Measurements from ENCODE around the gene TSPEAR. TPM values are rescaled to one million over a fixed set of nuclear protein-coding genes. Genes with fewer than 3 reads are reported as not detected.

TSPEAR gene
- total and polyA plus RNA-seq, 2 donors from 2014 or later, result 0.09 to 0.22 TPM

DNA sequence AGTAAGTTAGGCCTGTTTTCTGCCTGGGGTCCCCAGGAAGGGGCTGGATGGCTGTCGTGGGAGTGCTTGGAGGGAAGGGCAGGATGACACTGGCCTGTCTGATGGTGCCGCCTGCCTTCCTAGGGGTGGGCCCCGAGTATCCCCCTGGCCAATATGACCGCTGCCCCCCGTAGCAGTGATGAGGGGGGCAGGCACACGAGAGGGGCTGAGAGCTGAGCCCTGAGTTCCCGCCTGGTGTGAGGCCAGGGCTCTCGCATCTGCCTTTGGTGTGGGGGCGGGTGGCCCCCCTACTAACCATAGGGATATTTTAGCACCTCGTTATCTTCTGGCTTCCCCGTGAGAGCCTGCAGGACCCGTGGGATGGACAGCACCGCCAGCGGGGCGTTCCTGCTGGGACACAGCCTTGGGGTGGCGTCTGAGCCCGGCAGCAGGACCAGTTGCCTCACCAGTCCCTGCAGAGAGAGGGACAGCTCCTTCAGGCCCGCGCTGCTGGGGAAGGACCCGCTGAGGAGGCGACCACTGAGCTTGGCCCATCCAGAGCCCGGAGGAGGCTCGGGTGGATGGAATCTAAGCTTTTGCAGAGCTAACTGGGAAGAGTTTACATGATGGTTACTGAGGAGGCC is 181.8 kb downstream of the TSPEAR start:
- H3K9me3 ChIP-seq (ENCODE audit: control insufficient read depth in 2 of 3, insufficient read depth in 1 of 3, low read length in 3 of 3), result no peaks in the 10 kb centered on the region
- H3K9ac ChIP-seq (ENCODE audit: low read length in 3 of 3), result no peak overlapping the region
- FAIRE-seq, result no peak
- no peak overlapping the region for H3K4me3 ChIP-seq (ENCODE audit: low read length in 3 of 3)
- no peak overlapping the region for H3K27ac ChIP-seq (ENCODE audit: low read depth in 2 of 2, low read length in 2 of 2)
- no peaks in the 10 kb centered on the region for H3K4me1 ChIP-seq (ENCODE audit: control insufficient read depth in 2 of 3, insufficient read depth in 2 of 3, low read depth in 1 of 3, low read length in 3 of 3)
- intact Hi-C loops (cut with DNase I), result no loop called here
- H3K36me3 ChIP-seq (ENCODE audit: control insufficient read depth in 2 of 3, insufficient read depth in 3 of 3, low read length in 3 of 3), result no peaks in the 10 kb centered on the region
- DNase-seq, result peak in 1 of 5 donors; percentile 60
- no peak for TF ChIP-seq CTCF (IDR thresholded peaks at IDR 0.05; ENCODE audit: borderline replicate concordance, extremely low read depth, insufficient read depth)
- no peaks in the 10 kb centered on the region for H3K27me3 ChIP-seq (ENCODE audit: control insufficient read depth, insufficient read depth, low read length)

DNA sequence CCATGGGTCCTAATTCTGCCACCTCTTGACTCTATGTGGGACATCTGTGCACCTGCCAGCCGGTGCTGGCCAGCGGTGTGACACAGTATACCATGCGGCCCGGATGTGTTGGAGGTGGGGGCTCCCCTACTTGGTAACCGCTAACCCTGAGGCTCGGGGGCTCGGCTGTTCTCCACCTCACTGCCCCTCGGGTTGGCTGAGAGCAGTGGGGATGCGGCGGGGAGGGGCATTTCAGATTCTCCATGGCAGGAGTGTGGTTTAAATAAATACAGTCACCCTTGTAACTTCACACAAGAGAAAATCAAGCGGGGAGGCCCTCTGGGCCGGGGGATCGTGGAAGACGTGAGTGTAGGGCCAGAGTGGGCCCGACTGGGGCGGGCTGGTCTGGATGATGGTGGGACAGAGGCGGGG is 182.4 kb downstream of the TSPEAR start:
- Histone ChIP-seq H3K9me3 (ENCODE audit: control insufficient read depth in 2 of 3, insufficient read depth in 1 of 3, low read length in 3 of 3) (no peaks in the 10 kb centered on the region), H3K4me1 (ENCODE audit: control insufficient read depth in 2 of 3, insufficient read depth in 2 of 3, low read depth in 1 of 3, low read length in 3 of 3) (no peaks in the 10 kb centered on the region), H3K9ac (ENCODE audit: low read length in 3 of 3) (no peak overlapping the region), H3K27me3 (ENCODE audit: control insufficient read depth, insufficient read depth, low read length) (no peaks in the 10 kb centered on the region), H3K27ac (ENCODE audit: low read depth in 2 of 2, low read length in 2 of 2) (no peak overlapping the region), H3K4me3 (ENCODE audit: low read length in 3 of 3) (no peak overlapping the region), H3K36me3 (ENCODE audit: control insufficient read depth in 2 of 3, insufficient read depth in 3 of 3, low read length in 3 of 3) (no peaks in the 10 kb centered on the region)
- TF ChIP-seq CTCF (IDR thresholded peaks at IDR 0.05; ENCODE audit: borderline replicate concordance, extremely low read depth, insufficient read depth), result no peak
- intact Hi-C loops (cut with DNase I), result no loop called here
- DNase-seq (peak in 2 of 5 donors; percentile 14 to 51), FAIRE-seq (no peak)

DNA sequence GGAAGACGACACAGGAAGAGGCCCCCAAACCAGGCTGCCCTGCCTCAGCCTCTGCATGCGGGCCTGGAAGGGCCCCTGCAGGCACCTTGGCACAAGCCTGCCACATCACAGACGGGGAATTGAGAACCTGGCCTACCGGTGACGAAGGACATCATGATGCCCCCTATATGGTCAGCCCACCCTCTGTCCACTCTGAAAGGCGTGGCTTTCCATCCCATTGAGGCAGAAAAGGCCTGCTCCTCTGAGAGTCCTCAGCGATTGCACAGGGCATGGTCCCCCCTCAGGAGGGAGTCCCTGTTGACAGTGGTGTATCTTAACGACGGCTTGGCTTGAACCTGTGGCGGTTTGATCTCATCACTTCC is 182.8 kb downstream of the TSPEAR start:
- no peaks in the 10 kb centered on the region for H3K36me3 ChIP-seq (ENCODE audit: control insufficient read depth in 2 of 3, insufficient read depth in 3 of 3, low read length in 3 of 3)
- DNase-seq (peak in 2 of 5 donors; percentile 16 to 37), FAIRE-seq (no peak)
- H3K9ac ChIP-seq (ENCODE audit: low read length in 3 of 3), result no peak overlapping the region
- no peak overlapping the region for H3K27ac ChIP-seq (ENCODE audit: low read depth in 2 of 2, low read length in 2 of 2)
- no peaks in the 10 kb centered on the region for H3K4me1 ChIP-seq (ENCODE audit: control insufficient read depth in 2 of 3, insufficient read depth in 2 of 3, low read depth in 1 of 3, low read length in 3 of 3)
- no peak overlapping the region for H3K4me3 ChIP-seq (ENCODE audit: low read length in 3 of 3)
- no peaks in the 10 kb centered on the region for H3K9me3 ChIP-seq (ENCODE audit: control insufficient read depth in 2 of 3, insufficient read depth in 1 of 3, low read length in 3 of 3)
- intact Hi-C loops (cut with DNase I), result no loop called here
- no peak for TF ChIP-seq CTCF (IDR thresholded peaks at IDR 0.05; ENCODE audit: borderline replicate concordance, extremely low read depth, insufficient read depth)
- H3K27me3 ChIP-seq (ENCODE audit: control insufficient read depth, insufficient read depth, low read length), result no peaks in the 10 kb centered on the region

Measured in kidney (tissue), 14 donors.